SK-N-SH (cell line): Measurements from ENCODE around the gene SERPINA3. TPM values are rescaled to one million over a fixed set of nuclear protein-coding genes. Genes with fewer than 3 reads are reported as not detected.

Experiments used
- CTCF ChIA-PET: fragments of 300-600, 350-600 bp; formaldehyde crosslinking; extraction: SDS; loops from one replicate; lab custom pipeline; 2021; lab: Yijun Ruan, JAX
- POLR2A ChIA-PET: fragments of 350-600 bp; sonication (Branson Sonifier 250); formaldehyde crosslinking; extraction: SDS; loops from one replicate; lab custom pipeline; 2020; ENCODE audit warnings: antibody characterized with exemption, inconsistent platforms; lab: Yijun Ruan, JAX
- DNase-seq: peaks from one replicate; pipeline ENCODE4 v3.0.0; 2012
- H2AFZ ChIP-seq: fragments of 200-600 bp; sonication (generic); 2 replicates; pipeline ENCODE4 v1.8.1; 2016; ENCODE audit warnings: antibody characterized with exemption, mild to moderate bottlenecking, low read depth
- H3F3A ChIP-seq: fragments of 200-600 bp; sonication (generic); replicated peaks from 2 replicates; pipeline ENCODE3; 2016; ENCODE audit warnings: antibody characterized with exemption, mild to moderate bottlenecking; ENCODE audit not compliant: insufficient read depth
- H3K27ac ChIP-seq, 2 experiments: fragments of 200-500 bp in 1 of 2; fragments of 200-600 bp in 1 of 2; sonication (Bioruptor generic) in 1 of 2; sonication (generic), shearing (Covaris generic) in 1 of 2; 2 replicates each; pipeline versions ENCODE4 v1.5.1 to v1.6.1; 2014 to 2016; ENCODE audit warnings: low read depth in 2 of 2, inconsistent platforms in 1 of 2, low read length in 1 of 2, mild to moderate bottlenecking in 1 of 2, mixed read lengths in 1 of 2
- H3K27me3 ChIP-seq: fragments of 200-600 bp; sonication (generic), shearing (Covaris generic); 2 replicates; pipeline ENCODE4 v1.6.1; 2016; ENCODE audit warnings: mixed run types; ENCODE audit not compliant: insufficient read depth
- H3K36me3 ChIP-seq, 2 experiments: fragments of 200-500 bp in 1 of 2; fragments of 200-600 bp in 1 of 2; sonication (Bioruptor generic) in 1 of 2; sonication (generic) in 1 of 2; replicated peaks in 1 of 2; 2 replicates each; pipeline versions ENCODE3 to v1.5.1; 2014 to 2016; ENCODE audit warnings: low read length in 1 of 2, mild to moderate bottlenecking in 1 of 2; ENCODE audit not compliant: insufficient read depth in 2 of 2, control insufficient read depth in 1 of 2
- H3K4me1 ChIP-seq, 2 experiments: fragments of 200-500 bp in 1 of 2; fragments of 200-600 bp in 1 of 2; sonication (Bioruptor generic) in 1 of 2; sonication (generic), shearing (Covaris generic) in 1 of 2; 2 replicates each; pipeline versions ENCODE4 v1.5.1 to v1.6.1; 2014 to 2016; ENCODE audit warnings: low read depth in 1 of 2, low read length in 1 of 2, mixed run types in 1 of 2; ENCODE audit not compliant: insufficient read depth in 2 of 2, control insufficient read depth in 1 of 2
- H3K4me2 ChIP-seq: fragments of 200-600 bp; sonication (generic), shearing (Covaris generic); 2 replicates; pipeline ENCODE4 v1.6.1; 2017; ENCODE audit warnings: mixed run types
- H3K4me3 ChIP-seq, 2 experiments: fragments of 200-500 bp in 1 of 2; fragments of 200-600 bp in 1 of 2; sonication (Bioruptor generic) in 1 of 2; sonication (generic), shearing (Covaris generic) in 1 of 2; 2 replicates each; pipeline versions ENCODE4 v1.5.1 to v1.8.1; 2014 to 2016; ENCODE audit warnings: low read depth in 2 of 2, inconsistent platforms in 1 of 2, low read length in 1 of 2, mild to moderate bottlenecking in 1 of 2, mixed read lengths in 1 of 2, moderate library complexity in 1 of 2
- H3K79me2 ChIP-seq: fragments of 200-600 bp; sonication (generic); 2 replicates; pipeline ENCODE4 v1.8.1; 2017; ENCODE audit warnings: mild to moderate bottlenecking; ENCODE audit not compliant: insufficient read depth
- H3K9ac ChIP-seq: fragments of 200-600 bp; sonication (generic); 2 replicates; pipeline ENCODE4 v1.6.1; 2017; ENCODE audit warnings: mixed run types
- H3K9me2 ChIP-seq: fragments of 200-600 bp; sonication (generic); 2 replicates; pipeline ENCODE4 v1.6.1; 2017; ENCODE audit warnings: mixed run types
- H3K9me3 ChIP-seq: fragments of 200-600 bp; sonication (generic); 2 replicates; pipeline ENCODE4 v1.6.1; 2017; ENCODE audit warnings: mixed run types, mild to moderate bottlenecking, moderate library complexity
- H4K20me1 ChIP-seq: fragments of 200-600 bp; sonication (generic); 2 replicates; pipeline ENCODE4 v1.6.1; 2017; ENCODE audit warnings: mild to moderate bottlenecking, mixed run types; ENCODE audit not compliant: insufficient read depth
- CHD2 ChIP-seq: fragments of 150-350 bp; IDR thresholded peaks from 2 replicates; pipeline ENCODE4 v1.6.1; 2018; ENCODE audit warnings: low read length; ENCODE audit not compliant: partially characterized antibody
- EP300 ChIP-seq, 2 experiments: IDR thresholded peaks; 2 replicates each; pipeline versions ENCODE4 v1.4.0 to v1.6.1; 2012; ENCODE audit warnings: borderline replicate concordance in 1 of 2, low read depth in 1 of 2, low read length in 1 of 2
- GABPA ChIP-seq: IDR thresholded peaks from 2 replicates; pipeline ENCODE4 v1.4.0; 2012; ENCODE audit warnings: low read depth, mild to moderate bottlenecking
- MAX ChIP-seq: IDR thresholded peaks from 2 replicates; pipeline ENCODE4 v1.4.0; 2012; ENCODE audit warnings: low read depth
- RCOR1 ChIP-seq: fragments of 150-350 bp; IDR thresholded peaks from 2 replicates; pipeline ENCODE4 v1.6.1; 2017; ENCODE audit warnings: antibody characterized with exemption, low read length
- RXRA ChIP-seq: IDR thresholded peaks from 2 replicates; pipeline ENCODE4 v1.4.0; 2012; ENCODE audit warnings: low read depth, mild to moderate bottlenecking, borderline replicate concordance
- SIN3A ChIP-seq: IDR thresholded peaks from 2 replicates; pipeline ENCODE4 v1.6.1; 2012; ENCODE audit warnings: low read depth, mild to moderate bottlenecking, low read length, moderate library complexity, borderline replicate concordance
- WGBS: methylation state at CpG from one replicate; pipeline ENCODE4 v1.1.6; 2017; ENCODE audit warnings: low lambda C conversion rate; 5-methylcytosine and 5-hydroxymethylcytosine counted together
- polyA plus RNA-seq, 3 experiments: library from polyadenylated mRNA; depleted of rRNA; stranded (reverse); fragments of >200 nt; gene quantifications; 2 replicates each; pipeline ENCODE4 v1.2.3, GENCODE V29; 2012
- TF ChIP-seq, protein P1 (sequence below): IDR thresholded peaks from 2 replicates; pipeline ENCODE4 v1.4.0; 2012; ENCODE audit warnings: low read depth, borderline replicate concordance
- TF ChIP-seq, protein P2 (sequence below): fragments of 150-350 bp; IDR thresholded peaks from 2 replicates; pipeline ENCODE4 v1.6.1; 2017; ENCODE audit warnings: antibody characterized with exemption, low read length, low read depth, borderline replicate concordance

The SERPINA3 gene
- polyA plus RNA-seq, 1 of the 3 experiments (the other 2 are of a cell fraction) = 0.25 TPM

DNA sequence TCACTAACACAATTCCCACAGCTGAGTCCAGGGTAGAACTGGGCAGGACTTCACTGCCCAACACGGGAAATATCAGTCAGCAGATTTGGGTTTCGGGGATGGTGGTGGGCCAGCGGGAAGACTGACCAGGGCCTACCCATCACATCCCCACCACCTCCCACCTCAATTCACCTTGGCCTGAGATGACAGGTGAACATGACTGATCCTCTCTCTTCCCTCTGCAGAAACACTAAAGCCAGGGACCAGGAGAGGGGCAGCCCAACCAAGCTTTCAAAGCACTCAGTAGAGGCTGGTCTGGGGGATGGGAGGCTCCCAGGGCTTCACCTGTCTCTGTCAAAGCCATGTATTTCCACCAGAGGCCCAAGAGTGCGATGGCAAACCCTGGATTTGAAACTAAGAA lies 28.6 kb upstream of the SERPINA3 start:
- H3K27ac ChIP-seq = no peak overlapping the region
- H3K4me3 ChIP-seq = no peak overlapping the region
- H2AFZ ChIP-seq = no peak overlapping the region
- ChIA-PET CTCF (interaction anchor here (1.3 kb wide), 1 partner anchor 15 kb away, joined by 3 read pairs; no protein-coding TSS in a partner anchor), POLR2A (no interaction called here)
- 45% methylated on average over 3 of the region's 4 CpGs for WGBS
- no peaks in the 10 kb centered on the region for H3K27me3 ChIP-seq
- H3K9me2 ChIP-seq = no peaks in the 10 kb centered on the region
- TF ChIP-seq, protein P1, sequence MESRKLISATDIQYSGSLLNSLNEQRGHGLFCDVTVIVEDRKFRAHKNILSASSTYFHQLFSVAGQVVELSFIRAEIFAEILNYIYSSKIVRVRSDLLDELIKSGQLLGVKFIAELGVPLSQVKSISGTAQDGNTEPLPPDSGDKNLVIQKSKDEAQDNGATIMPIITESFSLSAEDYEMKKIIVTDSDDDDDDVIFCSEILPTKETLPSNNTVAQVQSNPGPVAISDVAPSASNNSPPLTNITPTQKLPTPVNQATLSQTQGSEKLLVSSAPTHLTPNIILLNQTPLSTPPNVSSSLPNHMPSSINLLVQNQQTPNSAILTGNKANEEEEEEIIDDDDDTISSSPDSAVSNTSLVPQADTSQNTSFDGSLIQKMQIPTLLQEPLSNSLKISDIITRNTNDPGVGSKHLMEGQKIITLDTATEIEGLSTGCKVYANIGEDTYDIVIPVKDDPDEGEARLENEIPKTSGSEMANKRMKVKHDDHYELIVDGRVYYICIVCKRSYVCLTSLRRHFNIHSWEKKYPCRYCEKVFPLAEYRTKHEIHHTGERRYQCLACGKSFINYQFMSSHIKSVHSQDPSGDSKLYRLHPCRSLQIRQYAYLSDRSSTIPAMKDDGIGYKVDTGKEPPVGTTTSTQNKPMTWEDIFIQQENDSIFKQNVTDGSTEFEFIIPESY = no peak
- TF ChIP-seq RXRA (no peak), GABPA (no peak)
- TF ChIP-seq, all 33 proteins: peak for 0
- Histone ChIP-seq H3K9me3 (no peaks in the 10 kb centered on the region), H3K36me3 (no peaks in the 10 kb centered on the region), H3K4me1 (peaks cover 0 to 13% of the 10 kb centered on the region in 2 experiments; a peak in 1 of 4 replicates), H3F3A (no peaks in the 10 kb centered on the region), H4K20me1 (no peaks in the 10 kb centered on the region), H3K79me2 (no peaks in the 10 kb centered on the region), H3K4me2 (no peak overlapping the region), H3K9ac (no peak overlapping the region)
- DNase-seq = no peak

- no peak for DNase-seq
- H3K4me1 ChIP-seq = peaks cover 0 to 13% of the 10 kb centered on the region in 2 experiments; a peak in 1 of 4 replicates
- ChIA-PET CTCF (no interaction called here), POLR2A (no interaction called here)
- H2AFZ ChIP-seq = no peak overlapping the region
- H3K4me2 ChIP-seq = no peak overlapping the region
- no peaks in the 10 kb centered on the region for H3K79me2 ChIP-seq
- 50% methylated on average over 2 of the region's 5 CpGs for WGBS
- no peak overlapping the region for H3K27ac ChIP-seq
- no peaks in the 10 kb centered on the region for H3K9me3 ChIP-seq
- H3K9ac ChIP-seq = no peak overlapping the region
- no peaks in the 10 kb centered on the region for H3K9me2 ChIP-seq
- H4K20me1 ChIP-seq = no peaks in the 10 kb centered on the region
- no peaks in the 10 kb centered on the region for H3K36me3 ChIP-seq
- no peak for TF ChIP-seq GABPA
- TF ChIP-seq SIN3A = no peak
- TF ChIP-seq, protein P2, sequence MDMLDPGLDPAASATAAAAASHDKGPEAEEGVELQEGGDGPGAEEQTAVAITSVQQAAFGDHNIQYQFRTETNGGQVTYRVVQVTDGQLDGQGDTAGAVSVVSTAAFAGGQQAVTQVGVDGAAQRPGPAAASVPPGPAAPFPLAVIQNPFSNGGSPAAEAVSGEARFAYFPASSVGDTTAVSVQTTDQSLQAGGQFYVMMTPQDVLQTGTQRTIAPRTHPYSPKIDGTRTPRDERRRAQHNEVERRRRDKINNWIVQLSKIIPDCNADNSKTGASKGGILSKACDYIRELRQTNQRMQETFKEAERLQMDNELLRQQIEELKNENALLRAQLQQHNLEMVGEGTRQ = no peak
- TF ChIP-seq MAX = no peak
- no peak for TF ChIP-seq RCOR1
- TF ChIP-seq CHD2 = no peak
- TF ChIP-seq EP300 (IDR thresholded peaks at IDR 0.05; ENCODE audit: borderline replicate concordance in 1 of 2, low read depth in 1 of 2, low read length in 1 of 2) = no peak
- TF ChIP-seq, all 33 proteins: peak for 0
- no peaks in the 10 kb centered on the region for H3K27me3 ChIP-seq
- H3K4me3 ChIP-seq = no peak overlapping the region
- H3F3A ChIP-seq = no peaks in the 10 kb centered on the region
These were observed 27.5 kb upstream of the SERPINA3 start for GRCh38 chr14:94584591-94585280.
